Osteoblast (primary cell): ENCODE results near the gene MUC6. TPM values are rescaled to one million over a fixed set of nuclear protein-coding genes. Genes with fewer than 3 reads are reported as not detected.

Source experiments
- DNase-seq: peaks from one replicate; pipeline ENCODE4 v3.0.0; 2011; ENCODE audit warnings: low spot score, mixed read lengths; ENCODE audit not compliant: insufficient read length; ENCODE audit errors: missing footprints
- H2AFZ ChIP-seq: 2 replicates; pipeline ENCODE4 v1.6.0; 2011; ENCODE audit warnings: mild to moderate bottlenecking, low read length
- H3K27ac ChIP-seq: 2 replicates; pipeline ENCODE4 v1.5.1; 2011; ENCODE audit warnings: mild to moderate bottlenecking, low read depth, low read length, moderate library complexity
- H3K27me3 ChIP-seq: 2 replicates; pipeline ENCODE4 v1.6.0; 2012; ENCODE audit warnings: mild to moderate bottlenecking, control low read depth, inconsistent platforms, low read length, moderate library complexity; ENCODE audit not compliant: insufficient read depth
- H3K36me3 ChIP-seq: 2 replicates; pipeline ENCODE4 v1.5.1; 2011; ENCODE audit warnings: mild to moderate bottlenecking, low read length, control low read depth, moderate library complexity; ENCODE audit not compliant: insufficient read depth
- H3K4me1 ChIP-seq: 2 replicates; pipeline ENCODE4 v1.5.1; 2011; ENCODE audit warnings: mild to moderate bottlenecking, low read length, control low read depth, moderate library complexity; ENCODE audit not compliant: insufficient read depth
- H3K4me2 ChIP-seq: 2 replicates; pipeline ENCODE4 v1.6.0; 2011; ENCODE audit warnings: mild to moderate bottlenecking, low read length; ENCODE audit not compliant: insufficient read depth
- H3K4me3 ChIP-seq: fragments of 200-600 bp; sonication (generic); 3 replicates; pipeline ENCODE4 v1.5.1; 2012; ENCODE audit warnings: mild to moderate bottlenecking, low read length, inconsistent platforms; ENCODE audit not compliant: insufficient read depth
- H3K79me2 ChIP-seq: 2 replicates; pipeline ENCODE4 v1.6.0; 2012; ENCODE audit warnings: mild to moderate bottlenecking, low read length, control low read depth, inconsistent platforms; ENCODE audit not compliant: insufficient read depth
- H3K9me3 ChIP-seq: 2 replicates; pipeline ENCODE4 v1.5.1; 2011; ENCODE audit warnings: low read depth, low read length, control low read depth
- H4K20me1 ChIP-seq: 2 replicates; pipeline ENCODE4 v1.6.0; 2012; ENCODE audit warnings: mild to moderate bottlenecking, low read length, control low read depth; ENCODE audit not compliant: insufficient read depth
- CTCF ChIP-seq: IDR thresholded peaks from 2 replicates; pipeline ENCODE4 v1.5.1; 2011; ENCODE audit warnings: mild to moderate bottlenecking, low read depth, low read length, moderate library complexity; ENCODE audit errors: extremely low read depth
- total RNA-seq: library from RNA; depleted of rRNA; stranded (reverse); fragments of >200 nt; gene quantifications from 2 replicates; pipeline ENCODE4 v1.2.3, GENCODE V29; 2012

Gene MUC6
- total RNA-seq, 1 donor, result not detected

- Histone ChIP-seq H3K27ac (no peak overlapping the region), H3K4me3 (no peak overlapping the region), H3K4me1 (peaks cover 3% of the 10 kb centered on the region), H3K36me3 (peaks cover 22% of the 10 kb centered on the region), H2AFZ (no peak overlapping the region), H3K9me3 (no peaks in the 10 kb centered on the region), H3K27me3 (no peaks in the 10 kb centered on the region), H3K4me2 (no peak overlapping the region), H3K79me2 (peaks cover 30% of the 10 kb centered on the region), H4K20me1 (peaks cover 51% of the 10 kb centered on the region)
- DNase-seq, result peak; percentile 59
- TF ChIP-seq CTCF, result no peak
These were observed 66.8 kb downstream of the MUC6 start for GRCh38 chr11:969651-970205.

- H3K36me3 ChIP-seq, result peaks cover 26% of the 10 kb centered on the region
- DNase-seq, result peak; percentile 27
- no peak overlapping the region for H3K27ac ChIP-seq
- no peak overlapping the region for H2AFZ ChIP-seq
- no peaks in the 10 kb centered on the region for H3K9me3 ChIP-seq
- no peak overlapping the region for H3K4me2 ChIP-seq
- no peak overlapping the region for H3K4me3 ChIP-seq
- peaks cover 30% of the 10 kb centered on the region for H3K79me2 ChIP-seq
- H3K27me3 ChIP-seq, result no peaks in the 10 kb centered on the region
- no peak for TF ChIP-seq CTCF
- H4K20me1 ChIP-seq, result peaks cover 51% of the 10 kb centered on the region
- H3K4me1 ChIP-seq, result peaks cover 3% of the 10 kb centered on the region
These were observed 67.7 kb downstream of the MUC6 start for GRCh38 chr11:968822-969221.

- Histone ChIP-seq H3K27me3 (no peaks in the 10 kb centered on the region), H3K9me3 (no peaks in the 10 kb centered on the region), H3K36me3 (peaks cover 27% of the 10 kb centered on the region), H4K20me1 (peaks cover 51% of the 10 kb centered on the region), H3K4me1 (peaks cover 3% of the 10 kb centered on the region), H3K27ac (no peak overlapping the region), H2AFZ (no peak overlapping the region), H3K4me2 (no peak overlapping the region), H3K79me2 (peaks cover 30% of the 10 kb centered on the region), H3K4me3 (no peak overlapping the region)
- peak; percentile 39 for DNase-seq
- TF ChIP-seq CTCF, result no peak
These were observed 68.3 kb downstream of the MUC6 start for GRCh38 chr11:967995-968751.

- Histone ChIP-seq H3K79me2 (peaks cover 19% of the 10 kb centered on the region), H2AFZ (no peak overlapping the region), H3K9me3 (no peaks in the 10 kb centered on the region), H3K27me3 (no peaks in the 10 kb centered on the region), H3K4me2 (no peak overlapping the region), H3K27ac (no peak overlapping the region), H3K4me1 (peaks cover 3% of the 10 kb centered on the region), H3K4me3 (no peak overlapping the region), H3K36me3 (peaks cover 10% of the 10 kb centered on the region), H4K20me1 (peaks cover 38% of the 10 kb centered on the region)
- peak; percentile 53 for DNase-seq
- TF ChIP-seq CTCF, result no peak
These were observed 71.2 kb downstream of the MUC6 start for GRCh38 chr11:965206-965775.
